ENCODE data around the gene HAUS1.
A peak's percentile ranks its signal among the peaks of the same experiment; 100 is the strongest.

HAUS1 gene

GRCh38 chr18:46073474-46074331 lies 30.5 kb upstream of the HAUS1 start:
- no peaks in the 10 kb centered on the region for H3K9me3 ChIP-seq (ENCODE audit: control insufficient read depth, insufficient read depth, low read length)
- peaks cover 17% of the 10 kb centered on the region for H3F3A ChIP-seq (ENCODE audit: control insufficient read depth, insufficient read depth)
- no peak overlapping the region for H3K27ac ChIP-seq (ENCODE audit: low read depth, low read length)
- no peak for TF ChIP-seq EZH2phosphoT487 (IDR thresholded peaks at IDR 0.05; ENCODE audit: borderline replicate concordance, low read length)
- TF ChIP-seq, protein P1, sequence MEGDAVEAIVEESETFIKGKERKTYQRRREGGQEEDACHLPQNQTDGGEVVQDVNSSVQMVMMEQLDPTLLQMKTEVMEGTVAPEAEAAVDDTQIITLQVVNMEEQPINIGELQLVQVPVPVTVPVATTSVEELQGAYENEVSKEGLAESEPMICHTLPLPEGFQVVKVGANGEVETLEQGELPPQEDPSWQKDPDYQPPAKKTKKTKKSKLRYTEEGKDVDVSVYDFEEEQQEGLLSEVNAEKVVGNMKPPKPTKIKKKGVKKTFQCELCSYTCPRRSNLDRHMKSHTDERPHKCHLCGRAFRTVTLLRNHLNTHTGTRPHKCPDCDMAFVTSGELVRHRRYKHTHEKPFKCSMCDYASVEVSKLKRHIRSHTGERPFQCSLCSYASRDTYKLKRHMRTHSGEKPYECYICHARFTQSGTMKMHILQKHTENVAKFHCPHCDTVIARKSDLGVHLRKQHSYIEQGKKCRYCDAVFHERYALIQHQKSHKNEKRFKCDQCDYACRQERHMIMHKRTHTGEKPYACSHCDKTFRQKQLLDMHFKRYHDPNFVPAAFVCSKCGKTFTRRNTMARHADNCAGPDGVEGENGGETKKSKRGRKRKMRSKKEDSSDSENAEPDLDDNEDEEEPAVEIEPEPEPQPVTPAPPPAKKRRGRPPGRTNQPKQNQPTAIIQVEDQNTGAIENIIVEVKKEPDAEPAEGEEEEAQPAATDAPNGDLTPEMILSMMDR (IDR thresholded peaks at IDR 0.05; ENCODE audit: low read depth, low read length, poor library complexity, severe bottlenecking), result peak; percentile 55
- no peaks in the 10 kb centered on the region for H3K79me2 ChIP-seq (ENCODE audit: control insufficient read depth, low read length)
- H3K4me3 ChIP-seq (ENCODE audit: low read length), result no peak overlapping the region
- peaks cover 14% of the 10 kb centered on the region for H3K4me1 ChIP-seq (ENCODE audit: control insufficient read depth, low read length)
- H4K20me1 ChIP-seq (ENCODE audit: control insufficient read depth, insufficient read depth, low read depth, low read length), result no peaks in the 10 kb centered on the region
- peaks cover 7% of the 10 kb centered on the region; the same call in 1 of the 2 replicates for H3K36me3 ChIP-seq (ENCODE audit: control insufficient read depth, low read length)
- H3K27me3 ChIP-seq (ENCODE audit: control insufficient read depth, low read length), result peaks cover 19% of the 10 kb centered on the region
- H3K9me2 ChIP-seq (replicated peaks; ENCODE audit: control insufficient read depth, low read length), result no peaks in the 10 kb centered on the region
- H3K4me2 ChIP-seq (ENCODE audit: low read length), result no peak overlapping the region

GRCh38 chr18:46079336-46079735 lies 24.8 kb upstream of the HAUS1 start:
- Histone ChIP-seq H3K4me3 (ENCODE audit: low read length) (no peak overlapping the region), H3K9me3 (ENCODE audit: control insufficient read depth, insufficient read depth, low read length) (no peaks in the 10 kb centered on the region), H3K9me2 (replicated peaks; ENCODE audit: control insufficient read depth, low read length) (no peaks in the 10 kb centered on the region), H3K27me3 (ENCODE audit: control insufficient read depth, low read length) (no peaks in the 10 kb centered on the region), H3K4me2 (ENCODE audit: low read length) (no peak overlapping the region), H3K79me2 (ENCODE audit: control insufficient read depth, low read length) (no peaks in the 10 kb centered on the region), H3K4me1 (ENCODE audit: control insufficient read depth, low read length) (no peaks in the 10 kb centered on the region), H4K20me1 (ENCODE audit: control insufficient read depth, insufficient read depth, low read depth, low read length) (no peaks in the 10 kb centered on the region), H3K27ac (ENCODE audit: low read depth, low read length) (no peak overlapping the region), H3F3A (ENCODE audit: control insufficient read depth, insufficient read depth) (peaks cover 26% of the 10 kb centered on the region), H3K36me3 (ENCODE audit: control insufficient read depth, low read length) (peaks cover 56% of the 10 kb centered on the region)
- no peak for TF ChIP-seq EZH2phosphoT487 (IDR thresholded peaks at IDR 0.05; ENCODE audit: borderline replicate concordance, low read length)
- TF ChIP-seq, protein P1 (IDR thresholded peaks at IDR 0.05; ENCODE audit: low read depth, low read length, poor library complexity, severe bottlenecking), result no peak

DNA sequence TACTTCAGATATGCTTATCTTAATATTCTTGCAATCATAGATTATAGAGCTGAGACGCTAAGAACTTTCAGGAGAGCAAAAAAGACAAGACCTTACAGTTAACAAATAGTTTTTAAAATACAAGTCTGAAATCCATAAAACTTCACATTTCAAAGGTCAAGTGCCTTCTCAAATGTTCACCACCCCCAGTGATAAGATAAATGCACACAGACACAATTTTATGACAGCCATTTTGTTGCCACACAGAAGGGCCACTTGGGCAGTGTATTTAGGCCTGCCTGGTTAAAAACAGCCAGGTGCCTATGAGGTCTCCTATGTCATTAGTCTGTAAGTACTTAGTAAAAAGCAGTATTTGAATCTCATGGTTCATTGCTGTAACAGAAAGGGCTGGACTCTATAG lies 24.0 kb upstream of the HAUS1 start:
- H4K20me1 ChIP-seq (ENCODE audit: control insufficient read depth, insufficient read depth, low read depth, low read length), result no peaks in the 10 kb centered on the region
- no peak overlapping the region for H3K4me2 ChIP-seq (ENCODE audit: low read length)
- peaks cover 64% of the 10 kb centered on the region for H3K36me3 ChIP-seq (ENCODE audit: control insufficient read depth, low read length)
- H3F3A ChIP-seq (ENCODE audit: control insufficient read depth, insufficient read depth), result peaks cover 20% of the 10 kb centered on the region
- no peaks in the 10 kb centered on the region for H3K79me2 ChIP-seq (ENCODE audit: control insufficient read depth, low read length)
- H3K27ac ChIP-seq (ENCODE audit: low read depth, low read length), result no peak overlapping the region
- H3K9me2 ChIP-seq (replicated peaks; ENCODE audit: control insufficient read depth, low read length), result no peaks in the 10 kb centered on the region
- H3K27me3 ChIP-seq (ENCODE audit: control insufficient read depth, low read length), result no peaks in the 10 kb centered on the region
- TF ChIP-seq EZH2phosphoT487 (IDR thresholded peaks at IDR 0.05; ENCODE audit: borderline replicate concordance, low read length), result no peak
- TF ChIP-seq, protein P1 (IDR thresholded peaks at IDR 0.05; ENCODE audit: low read depth, low read length, poor library complexity, severe bottlenecking), result no peak
- no peak overlapping the region for H3K4me3 ChIP-seq (ENCODE audit: low read length)
- H3K9me3 ChIP-seq (ENCODE audit: control insufficient read depth, insufficient read depth, low read length), result no peaks in the 10 kb centered on the region
- no peaks in the 10 kb centered on the region for H3K4me1 ChIP-seq (ENCODE audit: control insufficient read depth, low read length)

Measured in DOHH2 (cell line).